H1 (cell line): ENCODE measurements around the gene AP4M1. TPM values are rescaled to one million over a fixed set of nuclear protein-coding genes. Genes with fewer than 3 reads are reported as not detected.
"Not testable (repeated sequence)": the region's sequence is repeated elsewhere in the genome, so short reads cannot be mapped to it uniquely, and the experiment has no call there.

Source experiments
- CTCF ChIA-PET: fragments of 300-600 bp; sonication (Branson Sonifier 250); formaldehyde crosslinking; loops from one replicate; lab custom pipeline; 2021; ENCODE audit not compliant: partially characterized antibody; lab: Charles Lee
- POLR2A ChIA-PET: fragments of 300-600 bp; sonication (Branson Sonifier 250); formaldehyde crosslinking; loops from one replicate; lab custom pipeline; 2021; ENCODE audit warnings: inconsistent platforms; ENCODE audit not compliant: partially characterized antibody; lab: Charles Lee
- DNase-seq, 2 experiments: peaks; one replicate each; pipeline versions ENCODE4 v3.0.0 to v3.0.0-alpha.2; 2010 to 2022; ENCODE audit warnings: low spot score in 2 of 2, low read depth in 1 of 2, mixed read lengths in 1 of 2
- FAIRE-seq: peaks from 2 replicates; lab custom pipeline; 2011; peaks lifted over from hg19 to GRCh38; lab: Jason Lieb, UNC
- H2AFZ ChIP-seq: 2 replicates; pipeline ENCODE4 v1.8.1; 2012; ENCODE audit warnings: low read length, inconsistent platforms
- H2AK5ac ChIP-seq: 2 replicates; pipeline ENCODE4 v1.6.1; 2013; ENCODE audit warnings: low read depth, low read length
- H2BK120ac ChIP-seq: replicated peaks from 2 replicates; pipeline ENCODE3; 2013; ENCODE audit warnings: low read depth, low read length, inconsistent platforms
- H2BK12ac ChIP-seq: 2 replicates; pipeline ENCODE4 v1.6.1; 2013; ENCODE audit warnings: low read depth, low read length
- H2BK15ac ChIP-seq: 2 replicates; pipeline ENCODE4 v1.6.1; 2013; ENCODE audit warnings: low read length
- H2BK20ac ChIP-seq: 2 replicates; pipeline ENCODE4 v1.6.1; 2013; ENCODE audit warnings: low read length
- H2BK5ac ChIP-seq: 2 replicates; pipeline ENCODE4 v1.6.1; 2013; ENCODE audit warnings: low read depth, low read length
- H3K14ac ChIP-seq: 2 replicates; pipeline ENCODE4 v1.6.1; 2013; ENCODE audit warnings: inconsistent platforms; ENCODE audit not compliant: insufficient read length
- H3K18ac ChIP-seq: 2 replicates; pipeline ENCODE4 v1.6.1; 2013; ENCODE audit warnings: low read length; ENCODE audit errors: extremely low read depth
- H3K23ac ChIP-seq: 2 replicates; pipeline ENCODE4 v1.6.1; 2013; ENCODE audit warnings: inconsistent platforms; ENCODE audit not compliant: insufficient read length
- H3K23me2 ChIP-seq: 2 replicates; pipeline ENCODE4 v1.6.1; 2013; ENCODE audit warnings: low read depth, low read length
- H3K27ac ChIP-seq: 2 replicates; pipeline ENCODE4 v1.6.1; 2011; ENCODE audit warnings: low read depth, low read length, inconsistent platforms
- H3K27me3 ChIP-seq, 4 experiments: replicated peaks in 1 of 4; 1 replicate in 1 of 4; 2 replicates in 3 of 4; pipeline versions ENCODE4 v1.6.1 to v1.8.1; 2011 to 2013; ENCODE audit warnings: low read length in 3 of 4, mild to moderate bottlenecking in 3 of 4, inconsistent platforms in 2 of 4, mixed read lengths in 2 of 4, moderate library complexity in 1 of 4; ENCODE audit not compliant: control insufficient read depth in 3 of 4, insufficient read depth in 3 of 4; ENCODE audit errors: extremely low read depth in 1 of 4
- H3K36me3 ChIP-seq, 4 experiments: 2 replicates each; pipeline versions ENCODE4 v1.6.1 to v1.8.1; 2011 to 2013; ENCODE audit warnings: mild to moderate bottlenecking in 4 of 4, low read length in 3 of 4, moderate library complexity in 2 of 4, control low read depth in 1 of 4, inconsistent platforms in 1 of 4; ENCODE audit not compliant: insufficient read depth in 4 of 4, control insufficient read depth in 2 of 4
- H3K4ac ChIP-seq: replicated peaks from 2 replicates; pipeline ENCODE3; 2013; ENCODE audit warnings: low read length, low read depth, mixed read lengths, inconsistent platforms; ENCODE audit not compliant: insufficient read length
- H3K4me1 ChIP-seq, 4 experiments: replicated peaks in 1 of 4; 1 replicate in 1 of 4; 2 replicates in 3 of 4; pipeline versions ENCODE4 v1.6.1 to v1.8.1; 2011 to 2013; ENCODE audit warnings: low read length in 3 of 4, inconsistent platforms in 2 of 4, mixed read lengths in 1 of 4; ENCODE audit not compliant: insufficient read depth in 4 of 4, control insufficient read depth in 3 of 4
- H3K4me2 ChIP-seq, 2 experiments: 2 replicates each; pipeline versions ENCODE4 v1.6.1 to v1.8.1; 2011 to 2013; ENCODE audit warnings: low read depth in 2 of 2, low read length in 2 of 2, control low read depth in 1 of 2, inconsistent platforms in 1 of 2, mild to moderate bottlenecking in 1 of 2; ENCODE audit not compliant: insufficient read depth in 1 of 2
- H3K4me3 ChIP-seq, 4 experiments: fragments of 200-600, 300-600 bp in 1 of 4; sonication (generic), shearing (Covaris generic), sonication (Bioruptor Twin) in 1 of 4; 2 replicates each; pipeline versions ENCODE4 v1.5.1 to v1.8.1; 2011 to 2016; ENCODE audit warnings: low read length in 4 of 4, low read depth in 3 of 4, control low read depth in 2 of 4, inconsistent platforms in 2 of 4, mild to moderate bottlenecking in 2 of 4, mixed read lengths in 1 of 4, moderate library complexity in 1 of 4; ENCODE audit not compliant: insufficient read depth in 2 of 4; ENCODE audit errors: extremely low read depth in 1 of 4
- H3K56ac ChIP-seq: replicated peaks from 2 replicates; pipeline ENCODE3; 2013; ENCODE audit warnings: low read depth, mild to moderate bottlenecking, mixed read lengths, low read length, inconsistent platforms; ENCODE audit not compliant: insufficient read length
- H3K79me1 ChIP-seq: 2 replicates; pipeline ENCODE4 v1.6.1; 2013; ENCODE audit warnings: low read depth, low read length, control low read depth
- H3K79me2 ChIP-seq, 2 experiments: 2 replicates each; pipeline versions ENCODE4 v1.6.1 to v1.8.1; 2012 to 2013; ENCODE audit warnings: low read length in 2 of 2, mild to moderate bottlenecking in 2 of 2, inconsistent platforms in 1 of 2; ENCODE audit not compliant: insufficient read depth in 2 of 2, control insufficient read depth in 1 of 2
- H3K9ac ChIP-seq, 4 experiments: replicated peaks in 1 of 4; 1 replicate in 1 of 4; 2 replicates in 3 of 4; pipeline versions ENCODE4 v1.6.1 to v1.8.1; 2011 to 2013; ENCODE audit warnings: low read depth in 3 of 4, low read length in 3 of 4, control low read depth in 2 of 4, mild to moderate bottlenecking in 2 of 4, moderate library complexity in 2 of 4, inconsistent platforms in 1 of 4; ENCODE audit errors: extremely low read depth in 1 of 4
- H3K9me3 ChIP-seq, 2 experiments: 2 replicates each; pipeline versions ENCODE4 v1.6.1 to v1.8.1; 2012 to 2013; ENCODE audit warnings: mild to moderate bottlenecking in 2 of 2, moderate library complexity in 2 of 2, control low read depth in 1 of 2, inconsistent platforms in 1 of 2, low read depth in 1 of 2, low read length in 1 of 2, mixed read lengths in 1 of 2; ENCODE audit not compliant: insufficient read depth in 2 of 2
- H4K20me1 ChIP-seq, 2 experiments: replicated peaks in 1 of 2; 2 replicates each; pipeline versions ENCODE3 to v1.8.1; 2011 to 2013; ENCODE audit warnings: inconsistent platforms in 2 of 2, low read length in 2 of 2, mild to moderate bottlenecking in 1 of 2; ENCODE audit not compliant: insufficient read depth in 2 of 2, control insufficient read depth in 1 of 2
- H4K5ac ChIP-seq: 2 replicates; pipeline ENCODE4 v1.6.1; 2013; ENCODE audit warnings: low read length, low read depth, mixed read lengths, inconsistent platforms; ENCODE audit not compliant: insufficient read length
- H4K8ac ChIP-seq: 2 replicates; pipeline ENCODE4 v1.8.0; 2013; ENCODE audit warnings: mild to moderate bottlenecking, moderate library complexity, low read length, inconsistent platforms; ENCODE audit not compliant: insufficient read depth; ENCODE audit errors: extremely low read depth
- H4K91ac ChIP-seq: replicated peaks from 2 replicates; pipeline ENCODE3; 2013; ENCODE audit warnings: low read length, mixed read lengths, inconsistent platforms; ENCODE audit not compliant: insufficient read length
- WGBS, 2 experiments: shearing (Covaris generic) in 1 of 2; methylation state at CpG; one replicate each; pipeline versions ENCODE4 v1.1.6 to v1.1.7; 2013 to 2015; ENCODE audit warnings: low lambda C conversion rate in 2 of 2, mixed read lengths in 2 of 2, inconsistent platforms in 1 of 2, low coverage in 1 of 2, missing lambda C conversion rate in 1 of 2; ENCODE audit not compliant: insufficient replicate concordance in 2 of 2, insufficient coverage in 1 of 2, insufficient read length in 1 of 2; ENCODE audit errors: extremely low coverage in 1 of 2, missing lambda C conversion rate in 1 of 2; 5-methylcytosine and 5-hydroxymethylcytosine counted together
- polyA plus RNA-seq, 7 experiments: library from polyadenylated mRNA; depleted of rRNA in 3 of 7; stranded (reverse) in 5 of 7; unstranded in 2 of 7; fragments of >200 nt in 5 of 7; fragments of 200-250 nt in 2 of 7; gene quantifications; 1 replicate in 5 of 7; 2 replicates in 1 of 7; 4 replicates in 1 of 7; pipeline versions ENCODE4 v1.2.1 to v1.2.3, GENCODE V29; 2011 to 2013; ENCODE audit warnings: missing spikeins in 2 of 7, mixed read lengths in 2 of 7
- total RNA-seq: library from RNA; stranded (reverse); fragmentation: NEBNext Ultra II Directional; extraction: Animal tissue kit (Norgen Biotek cat#: 25700); gene quantifications from 2 replicates; pipeline ENCODE4 v1.2.1, GENCODE V29; 2021

Gene AP4M1
- total and polyA plus RNA-seq, 2 of the 8 experiments (the other 6 are each of a cell fraction or from before 2014, with no cell fraction given) = 15.2 to 16.6 TPM

DNA sequence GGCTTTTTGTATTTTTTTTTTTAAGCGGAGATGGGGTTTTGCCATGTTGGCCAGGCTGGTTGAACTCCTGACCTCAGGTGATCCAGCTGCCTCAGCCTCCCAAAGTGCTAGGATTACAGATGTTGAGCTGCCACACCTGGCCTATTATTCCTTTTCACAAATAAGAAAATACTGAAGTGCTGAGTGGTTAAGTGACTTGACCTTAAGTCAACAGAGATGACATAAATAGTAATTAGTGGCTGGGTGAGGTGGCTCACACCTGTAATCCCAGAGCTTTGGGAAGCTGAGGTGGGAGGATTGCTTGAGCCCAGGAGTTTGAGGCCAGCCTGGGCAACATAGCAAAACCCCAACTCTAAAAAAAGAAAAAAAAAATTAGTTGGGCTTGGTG lies 28.8 kb downstream of the AP4M1 start:
- not testable (repeated sequence) for H2BK5ac ChIP-seq, H2AFZ ChIP-seq, H3K9me3 ChIP-seq, H2AK5ac ChIP-seq, H3K4ac ChIP-seq, H3K79me2 ChIP-seq, FAIRE-seq, H2BK12ac ChIP-seq, H3K14ac ChIP-seq, H2BK120ac ChIP-seq, H2BK20ac ChIP-seq, H4K91ac ChIP-seq, H4K20me1 ChIP-seq, H4K8ac ChIP-seq, H3K36me3 ChIP-seq, H3K4me1 ChIP-seq, H3K18ac ChIP-seq, H4K5ac ChIP-seq, DNase-seq, H3K23ac ChIP-seq, H3K56ac ChIP-seq, H3K79me1 ChIP-seq, H2BK15ac ChIP-seq, H3K9ac ChIP-seq, H3K23me2 ChIP-seq, H3K27ac ChIP-seq, H3K4me3 ChIP-seq
- 100% methylated on average over 1 of the region's 1 CpG; no CpG with 5 or more reads in 1 of the 2 experiments for WGBS, 2 experiments
- peaks cover 0 to 11% (median 0%) of the 10 kb centered on the region in 4 experiments; a peak in 2 of 7 replicates for H3K27me3 ChIP-seq
- POLR2A ChIA-PET = interaction anchor here (0.6 to 4.1 kb wide), 14 partner anchors 11 to 544 kb away, joined by 3 to 68 read pairs (median 4); partner anchors contain the start of genes AP4M1, LAMTOR4, MCM7 and ZKSCAN1
- H3K4me2 ChIP-seq = 0 out of 4 replicates have a peak overlapping the region, but pooled peaks of 1 of the 2 experiments have one; percentile 0
- CTCF ChIA-PET = interaction anchor here (0.6 to 9.0 kb wide), 26 partner anchors 9 to 252 kb away, joined by 3 to 108 read pairs (median 5); partner anchors contain the start of genes AP4M1, GAL3ST4, LAMTOR4 and MCM7
